HG03159 (cell line): Measurements from ENCODE around the gene SUCLG2.

Experiments used
- ATAC-seq: cut with Tn5 transposase; IDR thresholded peaks from one replicate; pipeline ENCODE4 v1.9.1; 2021; ENCODE audit warnings: mild to moderate bottlenecking, moderate library complexity; ENCODE audit not compliant: unreplicated experiment

Gene SUCLG2

GRCh38 chr3:67463656-67464055 lies 190.8 kb downstream of the SUCLG2 start:
- ATAC-seq, result no peak

DNA sequence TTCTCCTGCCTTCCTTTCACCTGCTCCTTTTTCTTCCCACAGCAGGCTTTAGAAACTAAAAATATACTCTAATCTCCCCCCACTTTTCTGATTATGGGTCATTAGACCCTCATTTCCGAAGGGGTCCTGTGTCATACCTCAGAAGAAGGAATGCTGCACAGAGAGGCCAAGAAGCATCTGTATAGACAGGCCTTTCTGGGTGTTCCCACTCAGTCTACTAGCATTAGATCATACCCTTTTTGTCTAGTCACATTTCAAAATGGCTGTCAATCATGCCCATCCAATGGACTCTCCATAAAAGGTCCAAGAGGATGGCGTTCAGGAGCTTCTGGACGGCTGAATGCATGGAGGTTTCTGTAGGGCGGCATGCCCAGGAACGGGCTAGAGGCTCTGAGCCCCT lies 192.2 kb downstream of the SUCLG2 start:
- ATAC-seq, result no peak

GRCh38 chr3:67461667-67462142 lies 192.7 kb downstream of the SUCLG2 start:
- ATAC-seq, result no peak

DNA sequence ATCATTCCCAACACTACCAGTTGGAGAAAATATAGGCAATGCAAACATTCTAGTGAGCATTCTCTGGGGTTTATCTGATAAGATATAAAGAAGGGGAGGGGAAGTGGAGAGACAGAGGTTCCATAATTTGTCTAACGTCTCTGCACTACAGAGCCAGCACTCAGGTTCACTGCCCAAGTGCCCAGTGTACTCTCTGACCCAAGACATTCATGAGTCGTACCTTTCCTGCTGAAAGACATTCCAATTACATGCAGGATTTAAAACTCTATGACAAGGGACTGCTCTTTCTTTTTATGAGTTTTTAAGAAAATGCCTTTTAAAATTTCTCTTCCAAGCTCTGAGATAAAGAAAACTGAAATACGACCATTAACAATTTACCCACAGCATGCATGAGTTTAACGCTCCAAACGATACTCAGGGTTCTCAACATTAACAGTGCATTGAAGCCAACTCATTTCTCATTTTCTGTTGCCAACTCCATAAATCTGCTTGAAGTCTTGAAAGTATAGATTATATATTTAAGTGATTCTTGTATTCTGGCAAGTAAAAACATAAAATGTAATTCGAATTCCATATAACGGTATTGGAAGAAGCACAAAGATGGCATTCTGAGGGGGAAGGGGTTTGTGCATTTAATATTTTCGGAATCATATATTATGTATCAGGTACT lies 193.4 kb downstream of the SUCLG2 start:
- ATAC-seq, result no peak

GRCh38 chr3:67459796-67460195 lies 194.6 kb downstream of the SUCLG2 start:
- ATAC-seq, result no peak

DNA sequence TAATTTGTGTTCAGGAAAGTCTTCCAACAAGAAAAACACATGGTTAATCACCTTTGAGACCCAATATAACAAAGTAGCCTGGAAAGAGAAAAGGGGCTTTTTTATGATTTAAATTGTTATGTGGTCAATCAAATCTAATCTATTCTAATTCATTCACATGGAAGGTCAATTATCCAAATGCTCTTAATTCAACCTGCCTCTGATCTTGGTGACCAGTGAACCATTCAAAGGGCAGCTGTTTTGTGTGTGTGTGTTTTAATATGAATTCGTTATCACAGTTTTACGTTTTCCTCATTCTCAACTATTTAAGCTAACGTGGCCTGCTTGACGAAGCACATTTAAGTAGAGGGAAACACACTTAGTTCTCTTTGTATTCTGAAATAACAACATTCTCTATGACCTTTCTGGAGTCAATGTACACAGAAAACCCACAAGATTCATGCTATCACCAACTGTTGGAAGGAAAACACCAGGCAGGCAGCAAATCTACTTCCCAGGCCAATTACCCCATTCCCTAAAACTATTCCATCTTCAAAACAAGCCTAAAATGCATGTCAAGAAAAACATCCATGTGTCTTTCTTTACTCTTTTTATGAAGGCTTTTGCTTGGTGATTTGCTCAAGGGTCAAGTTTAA lies 195.4 kb downstream of the SUCLG2 start:
- ATAC-seq, result no peak

DNA sequence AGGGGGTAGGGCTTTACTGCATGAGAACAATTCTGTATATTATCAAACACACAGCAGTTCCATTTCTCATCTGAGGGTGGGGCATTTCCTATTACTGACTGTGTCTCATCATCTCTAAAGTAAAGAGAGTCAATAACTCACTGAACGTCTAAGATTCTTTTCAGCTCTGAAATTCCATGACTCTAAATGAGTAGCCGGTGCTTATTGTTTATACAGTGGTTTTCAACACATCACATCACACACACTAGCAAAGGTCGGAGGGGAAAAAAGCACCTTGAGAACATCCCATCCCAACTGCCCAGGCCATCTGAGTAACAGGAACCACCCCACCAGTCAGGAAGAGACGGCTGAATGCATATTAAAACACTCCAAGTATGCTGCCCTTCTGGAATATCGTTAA lies 196.0 kb downstream of the SUCLG2 start:
- ATAC-seq, result no peak

DNA sequence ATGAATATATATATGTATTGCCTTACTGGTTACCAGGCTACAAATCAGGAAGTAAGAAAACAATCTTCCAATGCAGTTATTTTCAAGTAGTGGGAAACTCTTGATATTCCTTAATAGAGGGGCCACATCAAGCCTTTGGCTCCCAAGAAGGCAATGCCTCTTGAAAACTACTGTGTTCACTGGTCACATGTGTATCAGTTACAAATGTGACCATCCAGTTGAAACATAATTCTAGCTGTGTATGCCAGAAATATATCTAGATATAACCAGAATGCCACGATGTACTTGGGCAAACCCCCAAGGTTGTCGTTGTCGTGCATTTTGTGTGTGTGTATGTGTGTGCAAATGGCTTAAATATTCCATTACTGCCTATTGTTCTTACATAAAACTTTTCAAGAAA lies 200.8 kb downstream of the SUCLG2 start:
- no peak for ATAC-seq

GRCh38 chr3:67450153-67450552 lies 204.3 kb downstream of the SUCLG2 start:
- no peak for ATAC-seq

DNA sequence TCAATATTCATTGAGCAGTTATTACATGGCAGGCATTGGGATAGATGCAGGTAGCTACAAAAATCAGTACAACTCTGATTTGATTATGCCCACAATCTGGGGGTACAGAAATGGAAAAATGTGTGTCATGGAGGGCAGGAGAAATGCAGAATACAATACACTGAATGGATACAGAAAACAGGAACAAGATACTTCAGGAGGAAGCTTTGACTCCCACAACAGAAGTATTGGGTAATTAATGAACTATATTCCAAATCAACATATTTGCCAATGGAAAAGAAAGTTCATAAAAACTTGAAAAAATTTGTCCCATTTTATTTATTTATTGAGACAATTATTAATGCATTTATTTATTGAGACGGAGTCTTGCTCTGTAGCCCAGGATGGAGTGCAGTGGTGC lies 207.0 kb downstream of the SUCLG2 start:
- ATAC-seq, result no peak

DNA sequence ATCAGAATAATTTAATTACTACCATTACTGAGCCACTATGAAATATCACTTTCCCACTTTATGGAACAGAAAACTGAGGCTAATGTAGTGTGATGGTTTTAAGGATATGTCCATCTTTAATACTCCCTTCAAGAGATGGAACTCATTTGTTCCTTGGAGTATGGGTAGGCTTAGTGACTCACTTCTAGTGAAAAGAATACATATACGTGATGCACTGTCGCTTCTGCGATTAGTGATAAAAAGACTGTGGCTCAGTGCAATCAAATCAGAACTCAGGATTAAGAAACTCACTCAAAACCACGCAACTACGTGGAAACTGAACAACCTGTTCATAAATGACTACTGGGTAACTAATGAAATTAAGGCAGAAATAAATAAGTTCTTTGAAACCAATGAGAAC lies 216.6 kb downstream of the SUCLG2 start:
- ATAC-seq, result no peak

- ATAC-seq, result no peak
Observed at GRCh38 chr3:67437090-67437489, 217.3 kb downstream of the SUCLG2 start.

GRCh38 chr3:67433109-67433508 lies 221.3 kb downstream of the SUCLG2 start:
- no peak for ATAC-seq

- ATAC-seq, result no peak
Observed at GRCh38 chr3:67431887-67432286, 222.5 kb downstream of the SUCLG2 start.

DNA sequence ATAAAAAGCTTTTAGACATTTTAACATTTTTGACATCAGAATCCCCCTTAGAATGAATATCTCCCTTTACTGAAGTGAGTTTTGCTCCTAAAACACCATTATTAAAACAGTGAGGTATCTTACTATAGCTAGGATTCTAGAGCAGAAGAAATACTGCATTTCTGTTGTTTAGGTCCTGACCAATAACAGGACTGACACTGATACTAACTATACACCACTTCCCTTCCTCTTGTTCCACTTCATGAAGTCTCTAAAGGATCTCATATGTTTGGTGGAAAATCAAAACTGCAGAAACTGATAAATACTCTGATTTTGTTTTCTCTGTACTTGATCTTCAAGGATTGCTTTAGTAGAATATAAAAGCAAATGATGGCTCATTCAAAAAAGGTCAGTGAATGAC lies 230.7 kb downstream of the SUCLG2 start:
- ATAC-seq, result no peak

DNA sequence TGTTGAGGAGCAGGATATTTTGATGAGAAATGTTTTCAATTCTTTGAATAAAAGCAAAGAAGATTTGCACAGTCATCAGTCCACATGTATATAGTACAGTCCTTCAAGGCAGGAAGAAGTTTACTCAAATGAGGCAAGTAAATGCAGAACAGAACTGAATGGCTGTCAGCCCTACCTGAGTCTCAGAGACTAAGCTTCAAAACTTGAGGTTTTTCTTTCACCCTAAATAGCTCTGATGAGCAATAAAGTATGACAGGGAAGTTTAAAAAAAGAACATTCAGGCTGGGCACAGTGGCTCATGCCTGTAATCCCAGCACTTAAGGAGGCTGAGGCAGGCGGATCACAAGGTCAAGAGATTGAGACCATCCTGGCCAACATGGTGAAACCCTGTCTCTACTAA lies 232.5 kb downstream of the SUCLG2 start:
- no peak for ATAC-seq

DNA sequence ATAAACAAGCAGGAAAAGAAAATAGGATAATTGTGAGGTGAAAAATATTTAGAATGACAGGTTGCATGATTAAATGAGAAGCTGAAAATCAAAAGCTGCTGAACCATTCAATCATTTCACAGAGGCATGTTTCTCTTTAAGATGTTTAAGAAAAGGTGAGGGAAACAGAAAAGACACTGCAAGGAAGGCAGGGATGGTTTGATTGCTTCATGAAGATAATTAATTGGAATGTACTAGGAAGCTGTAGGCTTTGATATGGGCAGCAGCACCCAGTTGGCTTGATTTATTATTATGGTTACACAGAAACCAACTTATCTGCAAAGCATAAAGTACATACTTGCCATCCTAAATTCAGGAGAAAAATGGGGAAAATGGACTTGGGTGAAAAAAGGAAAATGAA lies 234.6 kb downstream of the SUCLG2 start:
- ATAC-seq, result no peak

DNA sequence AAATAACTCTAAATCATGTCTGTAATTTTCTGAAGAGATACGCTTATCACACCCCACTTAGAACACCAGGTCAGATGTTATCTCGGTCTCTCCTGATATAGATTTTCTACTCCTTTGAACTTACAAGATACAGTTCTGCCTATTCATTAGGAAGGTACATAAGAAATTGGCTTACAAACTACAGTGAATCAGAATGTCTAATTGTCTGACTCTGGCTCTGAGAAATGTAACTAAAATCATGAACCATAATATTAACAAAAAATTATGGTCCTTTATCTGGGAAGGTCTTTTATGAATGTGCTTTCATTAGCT lies 235.2 kb downstream of the SUCLG2 start:
- ATAC-seq, result no peak

GRCh38 chr3:67418426-67419217 lies 235.8 kb downstream of the SUCLG2 start:
- no peak for ATAC-seq

GRCh38 chr3:67416703-67417102 lies 237.7 kb downstream of the SUCLG2 start:
- no peak for ATAC-seq

DNA sequence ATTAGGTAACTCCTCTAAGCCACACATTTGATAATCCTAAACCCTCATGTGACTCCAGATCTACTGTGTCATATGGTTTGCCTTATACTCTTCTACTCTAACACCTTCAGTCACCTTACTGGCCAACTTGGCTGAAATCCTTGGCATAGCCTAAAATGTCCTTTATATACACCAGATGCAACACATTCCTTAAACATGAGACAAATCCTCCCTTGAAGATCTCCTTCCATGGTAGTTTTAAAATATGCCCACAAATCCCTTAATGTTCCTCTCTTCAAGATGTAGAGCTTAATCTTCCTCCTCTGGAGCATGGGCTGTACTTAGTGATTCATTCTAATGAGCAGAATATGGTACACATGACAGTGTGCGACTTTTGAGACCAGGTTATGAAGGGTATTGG lies 238.9 kb downstream of the SUCLG2 start:
- no peak for ATAC-seq

DNA sequence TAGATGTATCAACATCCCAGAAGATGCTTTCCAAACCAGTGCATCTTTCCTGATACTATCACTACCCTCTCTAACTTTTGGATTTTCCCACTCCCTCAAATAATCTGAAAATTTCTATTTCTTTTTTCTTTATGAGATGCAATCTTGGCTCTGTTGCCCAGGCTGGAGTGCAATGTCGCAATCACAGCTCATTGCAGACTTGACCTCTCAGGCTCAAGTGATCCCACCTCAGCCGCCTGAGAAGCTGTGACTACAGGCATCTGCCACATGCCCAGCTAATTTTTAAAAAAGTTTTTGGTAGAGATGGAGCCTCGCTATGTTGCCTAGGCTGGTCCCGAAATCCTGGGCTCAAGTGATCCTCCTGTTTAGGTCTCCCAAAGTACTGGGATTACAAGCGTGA lies 239.7 kb downstream of the SUCLG2 start:
- no peak for ATAC-seq
